ENCODE data around the gene RPL22L1.

- TF ChIP-seq CTCF (IDR thresholded peaks at IDR 0.05) (no peak), POLR2A (IDR thresholded peaks at IDR 0.05) (no peak), POLR2AphosphoS5 (IDR thresholded peaks at IDR 0.05) (no peak)
Observed at GRCh38 chr3:170816841-170817240, 53.2 kb downstream of the RPL22L1 start.

Measured in suprapubic skin (tissue), 4 donors.